Progenitor cell of endocrine pancreas (in vitro differentiated cells): ENCODE measurements around the gene SRGAP1. TPM values are rescaled to one million over a fixed set of nuclear protein-coding genes. Genes with fewer than 3 reads are reported as not detected.
A peak's percentile ranks its signal among the peaks of the same experiment; 100 is the strongest.

Experiments
- DNase-seq: peaks from one replicate; pipeline ENCODE4 v3.0.0; 2021; ENCODE audit warnings: low spot score; ENCODE audit not compliant: unreplicated experiment
- H3K27ac Mint-ChIP-seq: 2 replicates; pipeline ENCODE4 v1.8.0; 2021; ENCODE audit warnings: mild to moderate bottlenecking, moderate library complexity, mixed read lengths
- H3K27me3 Mint-ChIP-seq: 2 replicates; pipeline ENCODE4 v1.8.0; 2021; ENCODE audit warnings: mixed read lengths
- H3K36me3 Mint-ChIP-seq: 2 replicates; pipeline ENCODE4 v1.8.0; 2022; ENCODE audit warnings: mixed read lengths; ENCODE audit not compliant: insufficient read depth
- H3K4me1 Mint-ChIP-seq: 2 replicates; pipeline ENCODE4 v1.8.0; 2021; ENCODE audit warnings: low read depth, mixed read lengths
- H3K4me3 Mint-ChIP-seq: 2 replicates; pipeline ENCODE4 v1.8.0; 2021; ENCODE audit warnings: low read depth, mild to moderate bottlenecking, moderate library complexity, mixed read lengths
- H3K9me3 Mint-ChIP-seq: 2 replicates; pipeline ENCODE4 v1.8.0; 2021; ENCODE audit warnings: low read depth, mixed read lengths
- CTCF ChIP-seq: fragments of 200-600 bp; sonication (generic); IDR thresholded peaks from one replicate; pipeline ENCODE4 v1.5.0; 2021; ENCODE audit warnings: antibody characterized with exemption, mild to moderate bottlenecking; ENCODE audit not compliant: unreplicated experiment
- total RNA-seq: library from RNA; stranded (reverse); gene quantifications from 2 replicates; pipeline ENCODE4 v1.2.1, GENCODE V29; 2021

The SRGAP1 gene
- total RNA-seq, 1 donor from 2014 or later, result 23.1 TPM

GRCh38 chr12:63814146-63814772 is 30.2 kb upstream of the SRGAP1 start:
- H3K4me1 Mint-ChIP-seq, result peaks cover 2% of the 10 kb centered on the region
- no peaks in the 10 kb centered on the region for H3K27me3 Mint-ChIP-seq
- H3K4me3 Mint-ChIP-seq, result no peak overlapping the region
- peaks cover 2% of the 10 kb centered on the region for H3K9me3 Mint-ChIP-seq
- no peak for DNase-seq
- H3K27ac Mint-ChIP-seq, result no peak overlapping the region
- H3K36me3 Mint-ChIP-seq, result no peaks in the 10 kb centered on the region
- no peak for TF ChIP-seq CTCF

GRCh38 chr12:63815482-63815852 is 29.0 kb upstream of the SRGAP1 start:
- H3K36me3 Mint-ChIP-seq, result no peaks in the 10 kb centered on the region
- no peak overlapping the region for H3K4me3 Mint-ChIP-seq
- no peak overlapping the region for H3K27ac Mint-ChIP-seq
- H3K9me3 Mint-ChIP-seq, result peaks cover 12% of the 10 kb centered on the region
- TF ChIP-seq CTCF, result no peak
- peaks cover 2% of the 10 kb centered on the region for H3K4me1 Mint-ChIP-seq
- no peak for DNase-seq
- no peaks in the 10 kb centered on the region for H3K27me3 Mint-ChIP-seq

- TF ChIP-seq CTCF, result no peak
- peaks cover 2% of the 10 kb centered on the region for H3K4me1 Mint-ChIP-seq
- H3K9me3 Mint-ChIP-seq, result peaks cover 12% of the 10 kb centered on the region
- H3K36me3 Mint-ChIP-seq, result no peaks in the 10 kb centered on the region
- no peak overlapping the region for H3K4me3 Mint-ChIP-seq
- H3K27me3 Mint-ChIP-seq, result no peaks in the 10 kb centered on the region
- no peak for DNase-seq
- no peak overlapping the region for H3K27ac Mint-ChIP-seq
Observed at GRCh38 chr12:63816031-63816430, 28.5 kb upstream of the SRGAP1 start.

- Mint-ChIP-seq H3K4me1 (no peaks in the 10 kb centered on the region), H3K4me3 (no peak overlapping the region)
- TF ChIP-seq CTCF, result no peak
Observed at GRCh38 chr12:63820427-63820826, 24.1 kb upstream of the SRGAP1 start.

GRCh38 chr12:63821781-63822251 is 22.7 kb upstream of the SRGAP1 start:
- no peaks in the 10 kb centered on the region for H3K27me3 Mint-ChIP-seq
- peak overlapping the region; percentile 62 for H3K27ac Mint-ChIP-seq
- TF ChIP-seq CTCF, result no peak
- peaks cover 1% of the 10 kb centered on the region for H3K36me3 Mint-ChIP-seq
- H3K9me3 Mint-ChIP-seq, result peaks cover 18% of the 10 kb centered on the region
- no peak overlapping the region for H3K4me3 Mint-ChIP-seq
- no peak for DNase-seq
- no peaks in the 10 kb centered on the region for H3K4me1 Mint-ChIP-seq

More at GRCh38 chr12:63820427-63820826, 24.1 kb upstream of the SRGAP1 start:
- H3K36me3 Mint-ChIP-seq, result peaks cover 1% of the 10 kb centered on the region
- H3K27ac Mint-ChIP-seq, result no peak overlapping the region
- no peaks in the 10 kb centered on the region for H3K27me3 Mint-ChIP-seq
- H3K9me3 Mint-ChIP-seq, result peaks cover 21% of the 10 kb centered on the region
- no peak for DNase-seq
